Upper lobe of left lung (tissue), 4 donors: ENCODE measurements around the gene GALNT11.

Experiments used
- POLR2A ChIP-seq, 4 donors: fragments of 450-650 bp; IDR thresholded peaks; one replicate each; pipeline ENCODE4 v1.5.1; 2016 to 2017; ENCODE audit warnings: antibody characterized with exemption in 4 of 4, mild to moderate bottlenecking in 2 of 4
- TF ChIP-seq, protein P1 (sequence below), 6 experiments: fragments of 450-650 bp in 4 of 6; fragments of 200-600 bp in 2 of 6; sonication (generic) in 2 of 6; IDR thresholded peaks; one replicate each; pipeline ENCODE4 v1.5.1; 2016 to 2019; ENCODE audit warnings: antibody characterized with exemption in 6 of 6

DNA sequence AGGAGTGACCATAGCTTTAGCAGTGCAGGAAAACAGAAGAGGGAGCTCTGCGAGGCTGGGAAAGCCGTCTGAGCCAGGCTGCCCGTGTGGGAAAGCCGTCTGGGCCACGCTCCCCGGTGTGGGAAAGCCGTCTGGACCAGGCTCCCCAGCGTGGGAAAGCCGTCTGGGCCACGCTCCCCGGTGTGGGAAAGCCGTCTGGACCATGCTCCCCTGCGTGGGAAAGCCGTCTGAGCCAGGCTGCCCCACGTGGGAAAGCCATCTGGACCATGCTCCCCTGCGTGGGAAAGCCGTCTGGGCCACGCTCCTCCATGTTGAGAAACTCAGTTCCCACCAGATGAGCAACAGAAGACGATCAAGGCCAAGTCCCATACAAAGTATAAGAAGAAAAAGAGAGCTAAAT, 101.8 kb downstream of the GALNT11 start:
- TF ChIP-seq, protein P1, sequence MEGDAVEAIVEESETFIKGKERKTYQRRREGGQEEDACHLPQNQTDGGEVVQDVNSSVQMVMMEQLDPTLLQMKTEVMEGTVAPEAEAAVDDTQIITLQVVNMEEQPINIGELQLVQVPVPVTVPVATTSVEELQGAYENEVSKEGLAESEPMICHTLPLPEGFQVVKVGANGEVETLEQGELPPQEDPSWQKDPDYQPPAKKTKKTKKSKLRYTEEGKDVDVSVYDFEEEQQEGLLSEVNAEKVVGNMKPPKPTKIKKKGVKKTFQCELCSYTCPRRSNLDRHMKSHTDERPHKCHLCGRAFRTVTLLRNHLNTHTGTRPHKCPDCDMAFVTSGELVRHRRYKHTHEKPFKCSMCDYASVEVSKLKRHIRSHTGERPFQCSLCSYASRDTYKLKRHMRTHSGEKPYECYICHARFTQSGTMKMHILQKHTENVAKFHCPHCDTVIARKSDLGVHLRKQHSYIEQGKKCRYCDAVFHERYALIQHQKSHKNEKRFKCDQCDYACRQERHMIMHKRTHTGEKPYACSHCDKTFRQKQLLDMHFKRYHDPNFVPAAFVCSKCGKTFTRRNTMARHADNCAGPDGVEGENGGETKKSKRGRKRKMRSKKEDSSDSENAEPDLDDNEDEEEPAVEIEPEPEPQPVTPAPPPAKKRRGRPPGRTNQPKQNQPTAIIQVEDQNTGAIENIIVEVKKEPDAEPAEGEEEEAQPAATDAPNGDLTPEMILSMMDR (IDR thresholded peaks at IDR 0.05) = no peak
- no peak for TF ChIP-seq POLR2A (IDR thresholded peaks at IDR 0.05)
